C4-2B (cell line): Measurements from ENCODE around the gene CLDN6.

Experiments
- ZFX ChIP-seq: fragments of 450-650 bp; IDR thresholded peaks from 2 replicates; pipeline ENCODE4 v1.6.1; 2017
- TF ChIP-seq, protein P1 (sequence below): fragments of 450-650 bp; conservative IDR thresholded peaks from 2 replicates; pipeline ENCODE4 v1.5.1; 2017; ENCODE audit warnings: mild to moderate bottlenecking

- TF ChIP-seq, protein P1, sequence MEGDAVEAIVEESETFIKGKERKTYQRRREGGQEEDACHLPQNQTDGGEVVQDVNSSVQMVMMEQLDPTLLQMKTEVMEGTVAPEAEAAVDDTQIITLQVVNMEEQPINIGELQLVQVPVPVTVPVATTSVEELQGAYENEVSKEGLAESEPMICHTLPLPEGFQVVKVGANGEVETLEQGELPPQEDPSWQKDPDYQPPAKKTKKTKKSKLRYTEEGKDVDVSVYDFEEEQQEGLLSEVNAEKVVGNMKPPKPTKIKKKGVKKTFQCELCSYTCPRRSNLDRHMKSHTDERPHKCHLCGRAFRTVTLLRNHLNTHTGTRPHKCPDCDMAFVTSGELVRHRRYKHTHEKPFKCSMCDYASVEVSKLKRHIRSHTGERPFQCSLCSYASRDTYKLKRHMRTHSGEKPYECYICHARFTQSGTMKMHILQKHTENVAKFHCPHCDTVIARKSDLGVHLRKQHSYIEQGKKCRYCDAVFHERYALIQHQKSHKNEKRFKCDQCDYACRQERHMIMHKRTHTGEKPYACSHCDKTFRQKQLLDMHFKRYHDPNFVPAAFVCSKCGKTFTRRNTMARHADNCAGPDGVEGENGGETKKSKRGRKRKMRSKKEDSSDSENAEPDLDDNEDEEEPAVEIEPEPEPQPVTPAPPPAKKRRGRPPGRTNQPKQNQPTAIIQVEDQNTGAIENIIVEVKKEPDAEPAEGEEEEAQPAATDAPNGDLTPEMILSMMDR, result no peak
- TF ChIP-seq ZFX, result no peak
These were observed 47.2 kb upstream of the CLDN6 start, which contains the start of gene IL32 for GRCh38 chr16:3065069-3065741.
